Stimulated activated naive CD8-positive, alpha-beta T cell treated with anti-CD3 and anti-CD28 coated beads, Interleukin-15, Interleukin-2, amounts not matched to agents 100 U/mL and 50 U/mL, for 24 hours (primary cell): Measurements from ENCODE around the gene ITCH.
"Not testable (repeated sequence)": the region's sequence is repeated elsewhere in the genome, so short reads cannot be mapped to it uniquely, and the experiment has no call there.

Experiments used
- ATAC-seq: fragments of 150-1000 bp; cut with Tn5 transposase; one replicate; pipeline ENCODE4 v1.10.0; 2021
- DNase-seq: peaks from one replicate; pipeline ENCODE4 v3.0.0; 2021

Gene ITCH

DNA sequence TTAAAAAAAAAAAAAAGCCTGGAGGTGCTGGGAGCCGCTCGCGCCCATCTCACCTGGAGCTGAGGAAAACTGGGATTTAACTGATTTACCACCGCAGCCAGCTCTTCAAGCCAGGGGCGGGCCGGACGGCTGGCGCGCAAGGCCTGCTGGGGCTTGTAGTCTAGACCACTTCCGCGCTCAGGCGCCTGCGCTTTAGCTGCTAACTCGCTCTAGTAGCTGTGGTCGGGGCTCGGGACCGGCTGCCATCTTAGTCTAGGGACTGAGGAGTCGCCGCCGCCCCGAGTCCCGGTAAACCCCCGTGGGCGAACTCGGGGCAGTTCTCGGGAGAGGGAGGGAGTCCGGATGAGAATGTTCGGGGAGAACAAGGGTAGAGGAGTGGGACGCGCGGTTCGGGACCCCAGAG, at the start of gene ITCH:
TSS of gene ITCH (plus strand) at position 212 of the 403 bp plus-strand sequence. CDS start 30,539 bp downstream, outside the sequence.
- peak; percentile 97 for ATAC-seq

GRCh38 chr20:34315236-34315635, 47.8 kb upstream of the ITCH start:
- DNase-seq: no peak
- ATAC-seq: no peak

More for the DNA sequence above, at the start of gene ITCH:
- DNase-seq: peak; percentile 94

DNA sequence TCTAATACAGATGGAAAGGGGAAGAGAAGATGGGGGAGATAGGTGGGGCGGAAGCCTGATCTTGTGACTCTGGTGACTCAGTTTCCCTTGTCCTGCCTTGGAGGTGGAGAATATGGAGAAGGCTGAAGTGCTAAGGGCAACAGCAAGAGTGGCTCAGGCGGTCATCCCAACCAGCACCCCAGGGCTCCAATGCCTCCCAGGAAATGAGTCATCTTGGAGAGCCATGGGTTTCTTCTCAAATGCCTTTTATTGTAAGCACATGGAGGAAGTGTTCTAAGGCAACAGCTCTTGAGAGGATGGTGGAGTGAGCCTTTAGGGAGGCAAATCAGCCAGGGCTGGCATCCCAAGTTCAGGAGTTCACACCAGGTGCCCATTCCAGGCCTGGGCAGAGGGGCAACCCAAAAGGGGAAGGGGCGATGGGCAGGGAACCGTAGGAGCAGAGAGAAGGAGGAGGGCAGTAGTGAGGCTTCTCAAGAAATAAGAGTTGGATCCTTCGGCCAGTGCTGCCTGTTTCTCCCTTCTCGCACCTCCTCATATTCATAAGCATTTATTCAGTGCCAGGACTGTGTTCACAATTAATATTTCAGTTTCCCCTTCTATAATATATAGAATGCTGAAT, 46.8 kb upstream of the ITCH start:
- ATAC-seq (no peak), DNase-seq (no peak)

DNA sequence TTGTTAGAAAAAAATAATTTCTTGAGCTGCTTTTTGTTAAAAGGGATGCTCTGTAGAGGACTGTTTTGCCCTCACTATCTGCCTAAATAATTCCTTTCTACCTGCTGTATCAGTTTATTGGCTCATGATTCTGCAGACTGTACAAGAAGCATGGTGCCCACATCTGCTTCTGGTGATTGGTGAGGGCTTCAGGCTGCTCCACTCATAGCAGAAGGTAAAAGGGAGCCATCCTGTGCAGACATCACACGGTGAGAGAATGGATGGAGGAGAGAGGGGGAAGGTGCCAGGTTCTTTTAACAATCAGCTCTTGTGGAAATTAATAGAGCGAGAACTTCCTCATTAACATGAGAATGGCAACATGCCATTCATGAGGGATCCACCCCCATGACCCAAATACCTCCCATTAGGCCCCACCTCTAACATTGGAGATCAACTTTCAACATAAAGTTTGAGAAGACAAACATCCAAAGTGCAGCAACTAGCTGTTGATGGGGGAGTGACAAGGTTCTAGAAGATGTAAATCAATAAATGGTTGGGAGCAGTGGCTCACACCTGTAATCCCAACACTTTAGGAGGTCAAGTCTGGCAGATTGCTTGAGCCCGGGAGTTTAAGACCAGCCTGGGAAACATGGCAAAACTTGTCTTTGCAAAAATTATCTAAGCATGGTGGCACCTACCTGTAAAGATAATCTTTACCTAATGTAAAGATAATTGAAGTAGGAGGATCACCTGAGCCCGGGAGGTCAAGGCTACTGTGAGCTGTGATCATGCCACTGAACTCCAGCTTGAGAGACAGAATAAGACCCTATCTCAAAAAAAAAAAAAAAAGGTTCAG, 44.2 kb upstream of the ITCH start:
- DNase-seq (no peak), ATAC-seq (no peak)

- no peak for ATAC-seq
These were observed 42.2 kb upstream of the ITCH start for GRCh38 chr20:34320861-34321260.

GRCh38 chr20:34322267-34323105, 40.6 kb upstream of the ITCH start:
- no peak for DNase-seq
- ATAC-seq: no peak

More at GRCh38 chr20:34320861-34321260, 42.2 kb upstream of the ITCH start:
- no peak for DNase-seq

DNA sequence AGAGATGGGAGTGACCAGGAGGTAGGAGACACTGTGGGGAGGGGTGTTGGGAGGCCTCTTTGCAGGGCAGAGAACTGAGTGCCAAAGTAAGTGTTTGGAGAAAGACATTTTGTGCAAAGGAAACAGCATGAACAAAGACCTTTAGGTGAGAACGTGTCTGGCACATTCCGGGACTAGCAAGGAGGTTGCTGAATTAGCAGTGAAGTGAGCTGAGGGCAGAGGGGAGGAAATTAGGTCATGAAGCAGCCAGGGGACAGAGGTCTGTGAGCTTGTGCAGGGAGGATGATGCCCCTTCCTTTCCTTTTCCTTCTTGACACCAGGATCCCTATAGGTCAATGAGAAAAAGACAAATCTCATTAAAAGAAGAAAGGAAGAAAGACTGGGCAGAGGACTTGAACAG, 38.5 kb upstream of the ITCH start:
- ATAC-seq (no peak), DNase-seq (no peak)

- ATAC-seq, DNase-seq: not testable (repeated sequence)
These were observed 34.9 kb upstream of the ITCH start for GRCh38 chr20:34328207-34328606.

DNA sequence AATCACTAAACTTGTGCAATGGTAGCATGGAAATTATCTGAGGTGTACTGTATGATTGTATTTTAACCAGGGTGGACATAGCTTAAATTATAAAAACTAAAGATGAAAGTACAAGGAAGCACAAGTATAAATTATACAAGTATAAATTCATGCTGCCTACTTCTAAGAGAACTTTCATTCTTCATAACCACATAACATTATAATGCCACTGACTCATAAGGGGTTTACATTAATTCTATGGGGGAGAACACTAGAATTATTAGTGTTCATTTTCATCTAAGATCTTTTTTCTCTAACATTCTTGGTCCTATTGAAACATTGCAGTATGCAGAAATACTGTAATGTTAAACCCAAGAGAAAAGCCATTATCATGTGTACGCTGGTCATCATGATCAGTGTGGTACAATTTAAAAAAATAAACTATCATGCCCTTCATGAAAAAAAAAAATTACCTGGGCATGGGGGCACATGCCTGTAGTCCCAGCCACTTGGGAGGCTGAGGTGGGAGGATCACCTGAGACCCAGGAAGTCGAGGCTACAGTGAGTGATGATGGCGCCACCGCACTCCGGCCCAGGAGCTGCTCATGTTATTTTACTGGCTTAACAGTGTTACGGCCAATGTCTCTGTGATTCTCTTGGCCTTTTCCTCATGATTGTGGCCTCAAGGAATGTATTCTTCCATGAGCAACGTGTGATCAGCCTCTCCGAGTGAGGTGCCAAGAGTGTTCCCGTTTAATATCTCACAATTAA, 34.0 kb upstream of the ITCH start:
- no peak for DNase-seq
- no peak for ATAC-seq

GRCh38 chr20:34330861-34331544, 32.1 kb upstream of the ITCH start:
- ATAC-seq: not testable (repeated sequence)

DNA sequence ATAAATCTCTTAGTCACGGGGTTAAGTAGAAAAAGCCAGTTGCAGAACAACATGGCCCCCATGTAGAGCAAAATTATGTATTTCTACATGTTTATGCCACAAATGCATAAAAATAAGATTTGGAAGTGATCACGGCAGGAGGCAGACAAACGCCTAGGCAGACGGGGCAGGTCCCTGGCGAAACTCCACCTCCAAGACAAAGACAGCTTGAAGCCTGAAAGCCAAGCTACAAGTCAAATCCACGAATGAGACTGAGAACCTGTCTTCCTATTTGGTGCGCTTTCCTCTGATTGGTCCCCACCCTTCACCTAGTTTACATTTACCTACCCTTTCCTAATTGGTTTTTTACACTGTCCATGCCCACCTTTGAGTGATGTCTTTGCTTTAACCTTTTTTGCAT, 31.2 kb upstream of the ITCH start:
- no peak for DNase-seq

More at GRCh38 chr20:34330861-34331544, 32.1 kb upstream of the ITCH start:
- not testable (repeated sequence) for DNase-seq

DNA sequence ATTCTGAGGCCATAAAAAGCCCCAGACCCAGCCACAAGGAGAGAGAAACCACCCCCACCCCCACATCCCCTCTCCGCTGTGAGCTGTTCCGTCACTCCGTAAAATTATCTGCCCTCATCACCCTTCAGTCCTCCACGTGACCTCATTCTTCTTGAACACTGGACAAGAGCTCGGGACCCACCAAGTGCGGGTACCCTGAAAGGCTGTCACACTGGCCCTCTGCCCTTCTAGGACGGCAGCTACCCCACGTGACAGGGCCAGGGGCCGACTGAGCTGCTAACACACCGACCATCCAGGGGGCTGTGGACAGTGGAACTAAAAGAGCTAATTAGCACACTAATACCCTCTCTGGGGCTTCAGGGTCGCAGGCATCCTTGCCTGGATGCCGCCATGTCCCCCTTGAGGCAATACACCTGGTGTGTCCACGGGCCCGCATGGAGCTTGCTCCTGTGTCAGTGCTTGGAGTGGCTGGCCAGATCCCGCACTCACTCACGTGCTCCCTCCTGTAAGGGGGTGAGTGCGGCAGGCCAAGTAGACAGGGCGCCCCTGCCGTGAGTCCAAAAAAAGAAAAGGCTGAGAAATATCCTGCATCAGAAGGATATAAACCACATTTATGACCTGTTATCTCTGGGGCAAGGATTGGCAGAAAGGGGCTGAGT, 30.7 kb upstream of the ITCH start:
- DNase-seq: no peak
- ATAC-seq: no peak

More for the DNA sequence above, 31.2 kb upstream of the ITCH start:
- no peak for ATAC-seq

DNA sequence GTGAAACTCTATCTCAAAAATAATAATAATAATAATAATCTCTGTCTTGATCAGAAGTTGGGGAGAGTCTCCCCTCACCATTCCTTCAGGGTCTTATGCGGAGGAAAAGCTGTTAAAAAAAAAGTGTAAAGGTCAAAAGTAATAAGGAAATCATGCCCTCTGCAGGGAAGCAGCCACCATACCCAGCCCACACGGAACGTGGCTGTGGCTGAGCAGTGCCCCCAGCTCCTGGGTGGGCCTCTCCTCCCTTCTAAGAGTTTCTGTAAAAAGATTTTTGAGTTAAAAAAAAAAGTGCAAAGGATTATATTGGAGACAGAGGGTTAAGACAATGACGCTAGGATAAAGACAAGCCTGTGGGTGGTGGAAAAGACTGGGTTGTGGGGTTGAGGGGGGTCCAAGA, 29.3 kb upstream of the ITCH start:
- ATAC-seq: no peak

DNA sequence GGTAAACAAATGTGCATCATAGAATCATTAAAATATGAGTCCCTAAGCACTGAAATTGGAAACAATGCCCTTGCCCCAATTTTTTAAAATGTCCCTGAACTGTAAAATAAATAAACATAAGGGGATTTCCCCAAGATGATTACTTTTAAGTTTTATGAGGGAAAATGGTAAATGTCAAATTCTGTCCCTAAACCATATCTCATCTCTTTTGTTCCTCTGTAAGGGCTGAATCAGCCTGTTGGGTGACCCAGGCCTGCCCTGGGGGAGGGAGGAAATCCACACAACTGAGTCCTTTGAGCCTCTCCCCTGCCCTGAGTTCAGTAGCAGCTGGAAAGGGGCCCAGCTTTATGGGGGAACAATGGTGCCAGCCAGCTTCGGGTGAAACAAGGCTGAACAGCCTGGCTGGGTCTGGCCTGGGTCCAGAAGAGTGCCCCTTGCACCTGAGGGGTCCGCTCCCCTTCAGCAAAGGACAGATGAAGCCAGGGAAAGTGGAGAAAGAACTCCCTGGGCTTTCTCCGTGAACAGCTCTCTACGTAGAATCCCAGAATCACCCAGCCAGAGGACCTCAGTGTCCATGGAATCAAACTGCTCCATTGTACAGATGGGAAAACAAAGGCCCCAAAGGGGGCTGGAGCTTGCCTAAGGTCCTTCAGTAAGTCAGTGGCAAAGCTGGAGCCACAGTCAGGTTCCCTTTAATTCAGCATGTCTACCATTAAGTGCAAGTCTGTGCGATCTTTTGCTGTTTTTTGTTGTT, 28.2 kb upstream of the ITCH start:
- ATAC-seq: peak; percentile 48
- DNase-seq: no peak

More for the DNA sequence above, 29.3 kb upstream of the ITCH start:
- no peak for DNase-seq

GRCh38 chr20:34337544-34337943, 25.5 kb upstream of the ITCH start:
- ATAC-seq (no peak), DNase-seq (no peak)

DNA sequence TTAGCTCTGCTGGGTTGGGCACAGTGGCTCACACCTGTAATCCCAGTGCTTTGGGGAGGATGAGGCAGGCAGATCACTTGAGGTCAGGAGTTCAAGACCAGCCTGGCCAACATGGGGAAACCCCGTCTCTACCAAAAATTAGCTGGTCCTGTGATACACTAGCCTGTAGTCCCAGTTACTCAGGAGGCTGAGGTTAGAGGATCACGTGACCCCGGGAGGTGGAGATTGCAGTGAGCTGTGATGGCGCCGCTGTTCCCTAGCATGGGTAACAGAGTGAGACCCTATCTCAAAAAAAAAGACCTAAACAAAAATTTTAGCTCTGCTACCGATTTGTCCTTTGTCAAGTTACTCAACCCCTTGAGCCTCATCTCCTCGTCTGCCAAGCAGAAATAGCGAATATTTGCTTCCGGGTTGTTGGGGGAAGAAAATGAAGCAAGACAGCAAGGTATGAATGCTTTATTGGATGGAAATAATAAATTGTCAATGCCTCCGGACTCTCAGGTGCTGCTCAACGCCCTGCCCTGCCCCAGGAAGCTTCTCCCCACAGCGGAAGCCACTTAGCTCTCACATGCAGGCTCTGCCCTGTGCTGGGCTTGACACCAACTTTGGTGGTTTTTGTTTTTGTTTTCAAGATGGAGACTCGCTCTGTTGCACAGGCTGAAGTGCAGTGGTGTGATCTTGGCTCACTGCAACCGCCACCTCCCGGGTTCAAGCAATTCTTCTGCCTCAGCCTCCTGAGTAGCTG, 24.9 kb upstream of the ITCH start:
- ATAC-seq: no peak
- no peak for DNase-seq

- ATAC-seq, DNase-seq: not testable (repeated sequence)
These were observed 22.3 kb upstream of the ITCH start for GRCh38 chr20:34340726-34341125.

DNA sequence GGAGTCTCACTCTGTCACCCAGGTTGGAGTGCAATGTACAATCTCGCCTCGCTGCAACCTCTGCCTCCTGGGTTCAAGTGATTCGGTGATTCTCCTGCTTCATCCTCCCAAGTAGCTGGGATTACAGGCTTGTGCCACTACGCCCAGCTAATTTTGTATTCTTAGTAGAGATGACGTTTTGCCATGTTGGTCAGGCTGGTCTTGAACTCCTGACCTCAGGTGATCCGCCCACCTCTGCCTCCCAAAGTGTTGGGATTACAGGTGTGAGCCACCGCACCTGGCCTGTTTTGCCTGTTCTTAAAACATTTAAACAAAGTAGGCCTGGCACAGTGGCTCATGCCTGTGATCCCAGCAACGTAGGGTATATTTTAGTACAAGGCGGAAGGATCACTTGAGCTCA, 21.9 kb upstream of the ITCH start:
- not testable (repeated sequence) for DNase-seq, ATAC-seq
